ENCODE results near the gene DUSP15. TPM values are rescaled to one million over a fixed set of nuclear protein-coding genes. Genes with fewer than 3 reads are reported as not detected.

Gene DUSP15
- total and polyA plus RNA-seq, 9 donors = 2.5 to 17.0 (median 6.9) TPM

DNA sequence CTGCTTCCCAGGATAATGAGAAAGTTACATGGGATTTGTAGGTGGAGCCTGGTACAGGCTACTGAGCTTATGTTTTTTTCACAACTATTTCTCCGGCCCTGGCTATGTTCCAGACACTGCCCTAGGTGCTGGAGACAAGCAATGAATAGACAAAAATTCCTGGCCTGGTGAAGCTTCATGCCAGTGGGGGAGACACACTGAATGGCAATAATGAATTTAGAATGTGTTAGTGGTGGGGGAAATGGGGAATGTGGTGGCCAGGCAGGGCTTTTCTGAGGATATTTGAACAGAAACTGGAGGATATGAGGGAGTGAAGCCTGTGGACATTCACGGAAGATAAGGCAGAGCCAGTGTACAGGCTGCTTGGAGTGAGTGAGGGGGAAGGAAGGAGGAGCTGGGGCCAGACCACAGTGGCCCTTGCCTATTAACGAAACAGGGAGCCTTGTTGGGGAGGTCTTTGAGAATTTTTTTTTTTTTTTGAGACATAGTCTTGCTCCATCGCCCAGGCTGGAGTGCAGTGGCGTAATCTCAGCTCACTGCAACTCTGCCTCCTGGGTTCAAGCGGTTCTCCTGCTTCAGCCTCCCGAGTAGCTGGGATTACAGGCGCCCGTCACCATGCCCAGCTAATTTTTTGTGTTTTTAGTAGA is 31.6 kb downstream of the DUSP15 start:
- Histone ChIP-seq H3K36me3 (no peaks in the 10 kb centered on the region), H3K27ac (no peak overlapping the region), H3K4me1 (ENCODE audit: insufficient read depth) (peaks cover 29% of the 10 kb centered on the region), H3K27me3 (no peaks in the 10 kb centered on the region), H3K9me3 (no peaks in the 10 kb centered on the region), H3K4me3 (no peak overlapping the region)
- no peak for TF ChIP-seq EP300 (IDR thresholded peaks at IDR 0.05)
- TF ChIP-seq POLR2A (IDR thresholded peaks at IDR 0.05) = no peak
- TF ChIP-seq, protein P1, sequence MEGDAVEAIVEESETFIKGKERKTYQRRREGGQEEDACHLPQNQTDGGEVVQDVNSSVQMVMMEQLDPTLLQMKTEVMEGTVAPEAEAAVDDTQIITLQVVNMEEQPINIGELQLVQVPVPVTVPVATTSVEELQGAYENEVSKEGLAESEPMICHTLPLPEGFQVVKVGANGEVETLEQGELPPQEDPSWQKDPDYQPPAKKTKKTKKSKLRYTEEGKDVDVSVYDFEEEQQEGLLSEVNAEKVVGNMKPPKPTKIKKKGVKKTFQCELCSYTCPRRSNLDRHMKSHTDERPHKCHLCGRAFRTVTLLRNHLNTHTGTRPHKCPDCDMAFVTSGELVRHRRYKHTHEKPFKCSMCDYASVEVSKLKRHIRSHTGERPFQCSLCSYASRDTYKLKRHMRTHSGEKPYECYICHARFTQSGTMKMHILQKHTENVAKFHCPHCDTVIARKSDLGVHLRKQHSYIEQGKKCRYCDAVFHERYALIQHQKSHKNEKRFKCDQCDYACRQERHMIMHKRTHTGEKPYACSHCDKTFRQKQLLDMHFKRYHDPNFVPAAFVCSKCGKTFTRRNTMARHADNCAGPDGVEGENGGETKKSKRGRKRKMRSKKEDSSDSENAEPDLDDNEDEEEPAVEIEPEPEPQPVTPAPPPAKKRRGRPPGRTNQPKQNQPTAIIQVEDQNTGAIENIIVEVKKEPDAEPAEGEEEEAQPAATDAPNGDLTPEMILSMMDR (IDR thresholded peaks at IDR 0.05) = no peak
- intact Hi-C loops (cut with DNase I) = no loop called here
- DNase-seq = no peak
- 49 to 55% (median 53%) methylated on average over 9 of the region's 9 CpGs for WGBS, 3 donors

DNA sequence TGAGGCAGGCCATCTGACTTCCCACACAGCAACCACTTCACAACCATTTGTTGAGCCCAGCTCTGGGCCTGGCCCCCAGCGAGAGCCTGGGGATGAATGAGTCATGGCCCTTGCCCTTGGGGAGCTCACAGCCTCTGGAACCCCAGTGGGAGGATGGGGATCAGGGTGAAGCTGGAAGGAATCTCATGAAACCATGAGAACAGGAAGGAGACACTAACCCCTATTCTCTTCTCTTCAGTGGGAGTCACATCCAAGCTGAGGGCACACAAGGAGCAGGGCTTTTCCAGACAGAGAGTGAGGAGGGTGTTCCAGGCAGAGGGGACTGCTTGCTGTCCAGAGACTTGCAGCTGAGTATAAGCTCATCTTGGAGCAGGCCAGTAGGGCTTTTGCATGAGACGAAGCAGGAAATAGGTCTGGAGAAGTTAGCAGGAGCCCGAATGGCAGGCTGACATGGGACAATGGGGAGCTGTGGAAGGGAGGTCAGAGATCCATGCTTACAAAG is 32.4 kb downstream of the DUSP15 start:
- Histone ChIP-seq H3K36me3 (no peaks in the 10 kb centered on the region), H3K27me3 (no peaks in the 10 kb centered on the region), H3K9me3 (no peaks in the 10 kb centered on the region), H3K4me1 (ENCODE audit: insufficient read depth) (peaks cover 23% of the 10 kb centered on the region), H3K4me3 (no peak overlapping the region), H3K27ac (no peak overlapping the region)
- TF ChIP-seq, protein P1 (IDR thresholded peaks at IDR 0.05) = no peak
- no peak for DNase-seq
- intact Hi-C loops (cut with DNase I) = no loop called here
- WGBS, 3 donors = 45 to 67% (median 59%) methylated on average over 3 of the region's 3 CpGs

DNA sequence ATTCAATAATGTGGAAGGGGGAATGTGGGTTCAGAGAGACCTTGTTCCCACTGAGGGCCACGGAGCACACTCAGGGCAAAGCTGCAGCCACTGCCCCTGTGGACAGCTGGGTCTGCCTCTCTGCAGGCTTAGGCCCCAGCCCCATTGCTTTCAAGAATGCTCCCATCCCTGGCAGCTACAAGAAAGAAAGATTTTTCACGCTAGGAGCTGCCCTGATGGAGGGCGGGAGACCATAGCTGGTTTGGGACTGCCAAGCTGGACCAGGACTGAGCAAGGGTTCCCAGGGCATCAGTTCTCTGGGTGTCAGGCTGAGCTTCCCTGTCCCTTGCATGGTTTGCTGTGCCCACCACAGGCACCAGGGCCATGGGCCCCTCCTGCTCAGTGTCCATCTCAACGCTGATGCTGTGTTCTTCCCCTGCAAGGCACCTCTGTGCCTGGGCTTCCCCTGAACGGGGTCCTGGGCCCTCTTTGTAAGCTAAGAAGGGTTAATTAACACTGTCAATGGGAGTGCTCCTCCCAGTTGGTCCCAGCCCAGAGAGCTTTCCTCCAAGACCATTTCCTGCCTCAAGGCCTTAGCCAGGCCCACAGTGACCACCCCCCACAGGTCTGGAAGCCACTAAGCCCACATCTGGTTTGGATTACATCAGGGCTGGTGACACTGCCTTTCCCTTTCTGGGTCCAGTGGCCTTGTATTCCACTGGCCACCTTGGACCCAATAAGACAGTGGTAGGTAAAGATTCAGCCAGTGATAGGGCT is 33.3 kb downstream of the DUSP15 start:
- H3K4me3 ChIP-seq = no peak overlapping the region
- H3K4me1 ChIP-seq (ENCODE audit: insufficient read depth) = peaks cover 18% of the 10 kb centered on the region
- H3K36me3 ChIP-seq = no peaks in the 10 kb centered on the region
- no peaks in the 10 kb centered on the region for H3K27me3 ChIP-seq
- intact Hi-C loops (cut with DNase I) = no loop called here
- no peak for DNase-seq
- no peak overlapping the region for H3K27ac ChIP-seq
- no peaks in the 10 kb centered on the region for H3K9me3 ChIP-seq
- WGBS, 3 donors = 75 to 77% (median 76%) methylated on average over 5 of the region's 5 CpGs
- TF ChIP-seq EP300 (IDR thresholded peaks at IDR 0.05) (no peak), POLR2A (IDR thresholded peaks at IDR 0.05) (no peak)
- TF ChIP-seq, protein P1 (IDR thresholded peaks at IDR 0.05) = no peak

DNA sequence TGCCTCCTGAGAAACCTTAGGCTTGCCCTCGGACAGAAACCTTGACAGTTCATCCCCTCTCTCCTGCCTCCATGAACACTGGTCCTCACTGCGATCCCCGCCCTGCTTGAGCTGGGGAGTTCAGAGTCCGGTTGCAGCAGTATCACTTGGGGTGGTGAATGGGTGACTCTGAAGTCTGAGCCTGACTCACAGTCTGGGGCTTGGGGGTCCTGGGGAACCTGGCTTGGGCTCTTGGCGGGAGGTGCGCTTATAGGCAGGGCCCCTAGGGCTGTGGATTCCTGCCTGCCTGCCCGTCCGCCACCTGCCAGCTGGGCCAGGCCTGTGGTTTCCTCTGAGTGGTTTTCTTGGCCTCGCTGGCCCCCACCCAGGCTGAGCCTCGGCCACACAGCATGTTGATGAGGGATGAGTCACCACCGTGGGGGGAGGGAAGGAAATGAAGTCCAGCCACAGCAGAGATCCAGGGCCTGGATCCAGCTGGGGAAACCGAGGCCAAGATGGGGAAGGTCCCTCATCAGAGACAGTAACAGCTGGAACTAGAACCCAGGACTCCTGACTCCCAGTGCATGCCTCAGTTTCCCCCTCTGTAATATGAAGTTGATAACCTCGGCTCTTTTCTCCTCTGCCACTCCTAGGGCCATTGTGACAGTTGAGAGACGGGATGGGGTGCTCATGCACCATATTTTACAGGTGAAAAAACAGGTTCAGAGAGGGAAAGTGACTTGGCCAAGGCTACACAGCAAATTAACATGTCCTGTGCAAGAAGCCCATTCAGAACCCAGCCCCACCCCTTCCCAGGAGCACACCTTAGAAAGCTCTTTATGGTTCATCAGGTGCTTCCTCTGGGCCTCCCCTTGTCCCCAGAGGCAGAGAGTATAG is 34.1 kb downstream of the DUSP15 start:
- H3K9me3 ChIP-seq = no peaks in the 10 kb centered on the region
- H3K36me3 ChIP-seq = no peaks in the 10 kb centered on the region
- no peaks in the 10 kb centered on the region for H3K27me3 ChIP-seq
- TF ChIP-seq POLR2A (IDR thresholded peaks at IDR 0.05) = no peak
- TF ChIP-seq, protein P1 (IDR thresholded peaks at IDR 0.05) = no peak
- TF ChIP-seq EP300 (IDR thresholded peaks at IDR 0.05) = no peak
- DNase-seq = peak; percentile 61 to 81 (median 74)
- intact Hi-C loops (cut with DNase I) = no loop called here
- H3K4me1 ChIP-seq (ENCODE audit: insufficient read depth) = peaks cover 12% of the 10 kb centered on the region
- 22 to 32% (median 30%) methylated on average over 12 to 14 of the region's 14 CpGs for WGBS, 3 donors
- no peak overlapping the region for H3K27ac ChIP-seq
- H3K4me3 ChIP-seq = no peak overlapping the region

Measured in ovary (tissue), 9 donors.